ENCODE measurements around the gene RDH16.
"Not testable (repeated sequence)": the region's sequence is repeated elsewhere in the genome, so short reads cannot be mapped to it uniquely, and the experiment has no call there.

RDH16 gene

GRCh38 chr12:56951582-56952339, 5.6 kb downstream of the RDH16 start:
- no peak for DNase-seq

GRCh38 chr12:56948881-56949280, 8.5 kb downstream of the RDH16 start:
- DNase-seq, result no peak

- DNase-seq, result no peak
Measured at GRCh38 chr12:56948457-56948777, 9.0 kb downstream of the RDH16 start.

- DNase-seq, result no peak
Measured at GRCh38 chr12:56947633-56948456, 9.6 kb downstream of the RDH16 start.

- no peak for DNase-seq
Measured at GRCh38 chr12:56943878-56944277, 13.5 kb downstream of the RDH16 start.

GRCh38 chr12:56943374-56943773, 14.0 kb downstream of the RDH16 start:
- DNase-seq, result not testable (repeated sequence)

- peak; percentile 49 to 70 for DNase-seq
Measured at GRCh38 chr12:56941299-56942017, 15.9 kb downstream of the RDH16 start.

- DNase-seq, result not testable (repeated sequence)
Measured at GRCh38 chr12:56940942-56941298, 16.5 kb downstream of the RDH16 start.

- DNase-seq, result no peak
Measured at GRCh38 chr12:56935752-56936151, 21.7 kb downstream of the RDH16 start.

- DNase-seq, result no peak
Measured at GRCh38 chr12:56935157-56935556, 22.3 kb downstream of the RDH16 start.

- DNase-seq, result no peak
Measured at GRCh38 chr12:56933826-56934625, 23.4 kb downstream of the RDH16 start, which contains the start of gene SDR9C7. Gene SDR9C7, minus strand, starts transcription at chr12:56934408. Its CDS starts 147 bp downstream, at chr12:56934261.

- DNase-seq, result peak in 1 of 2 experiments; percentile 24
Measured at GRCh38 chr12:56932867-56933266, 24.5 kb downstream of the RDH16 start.

GRCh38 chr12:56932146-56932545, 25.3 kb downstream of the RDH16 start:
- DNase-seq, result no peak

- peak; percentile 82 to 83 for DNase-seq
Measured at GRCh38 chr12:56931474-56931978, 25.9 kb downstream of the RDH16 start.

GRCh38 chr12:56930241-56930640, 27.2 kb downstream of the RDH16 start:
- no peak for DNase-seq

GRCh38 chr12:56929780-56930179, 27.6 kb downstream of the RDH16 start:
- no peak for DNase-seq

- no peak for DNase-seq
Measured at GRCh38 chr12:56928262-56928661, 29.1 kb downstream of the RDH16 start.

GRCh38 chr12:56927281-56927680, 30.1 kb downstream of the RDH16 start:
- DNase-seq, result no peak

GRCh38 chr12:56922031-56922430, 35.4 kb downstream of the RDH16 start:
- peak in 1 of 2 experiments; percentile 11 for DNase-seq

- DNase-seq, result no peak
Measured at GRCh38 chr12:56921346-56921745, 36.1 kb downstream of the RDH16 start.

GRCh38 chr12:56918139-56918538, 39.3 kb downstream of the RDH16 start:
- not testable (repeated sequence) for DNase-seq

GRCh38 chr12:56916996-56917333, 40.4 kb downstream of the RDH16 start:
- DNase-seq, result no peak

Measured in AML-193 (cell line).